GM10266 (cell line): ENCODE results near the gene PIK3R5.

Experiments
- DNase-seq: peaks from one replicate; pipeline ENCODE4 v3.0.0; 2012; ENCODE audit errors: extremely low spot score
- CTCF ChIP-seq: IDR thresholded peaks from 2 replicates; pipeline ENCODE4 v1.5.1; 2012; ENCODE audit warnings: mild to moderate bottlenecking, low read depth; ENCODE audit not compliant: control insufficient read depth, insufficient read depth; ENCODE audit errors: missing control alignments

Gene PIK3R5

GRCh38 chr17:8843344-8843743 is 122.2 kb downstream of the PIK3R5 start:
- no peak for TF ChIP-seq CTCF
- DNase-seq, result no peak

GRCh38 chr17:8841844-8842243 is 123.7 kb downstream of the PIK3R5 start:
- no peak for DNase-seq
- TF ChIP-seq CTCF, result no peak

GRCh38 chr17:8839410-8839935 is 126.0 kb downstream of the PIK3R5 start:
- TF ChIP-seq CTCF, result no peak
- DNase-seq, result no peak

GRCh38 chr17:8838551-8839095 is 126.9 kb downstream of the PIK3R5 start:
- no peak for TF ChIP-seq CTCF

GRCh38 chr17:8837563-8838075 is 127.9 kb downstream of the PIK3R5 start:
- TF ChIP-seq CTCF, result no peak
- DNase-seq, result no peak

More at GRCh38 chr17:8838551-8839095, 126.9 kb downstream of the PIK3R5 start:
- no peak for DNase-seq

- no peak for TF ChIP-seq CTCF
- no peak for DNase-seq
Observed at GRCh38 chr17:8836821-8837562, 128.5 kb downstream of the PIK3R5 start.
